ENCODE measurements around the gene PATE3. TPM values are rescaled to one million over a fixed set of nuclear protein-coding genes. Genes with fewer than 3 reads are reported as not detected.

Gene PATE3
- total RNA-seq, 1 donor from 2014 or later: not detected

GRCh38 chr11:125770583-125770982, 17.3 kb upstream of the PATE3 start:
- Histone ChIP-seq H3K9me3 (replicated peaks) (no peaks in the 10 kb centered on the region), H3K4me3 (no peak overlapping the region), H3K36me3 (no peaks in the 10 kb centered on the region), H3K27ac (replicated peaks) (no peak overlapping the region), H3K4me1 (peaks cover 4% of the 10 kb centered on the region), H3K27me3 (ENCODE audit: low read depth) (no peaks in the 10 kb centered on the region)
- no peak for TF ChIP-seq CTCF (IDR thresholded peaks at IDR 0.05; ENCODE audit: borderline replicate concordance)
- no peak for DNase-seq
- intact Hi-C loops (cut with micrococcal nuclease): no loop called here

- no peak overlapping the region for H3K4me3 ChIP-seq
- no peaks in the 10 kb centered on the region for H3K27me3 ChIP-seq (ENCODE audit: low read depth)
- H3K27ac ChIP-seq (replicated peaks): no peak overlapping the region
- no peak for TF ChIP-seq CTCF (IDR thresholded peaks at IDR 0.05; ENCODE audit: borderline replicate concordance)
- peaks cover 4% of the 10 kb centered on the region for H3K4me1 ChIP-seq
- intact Hi-C loops (cut with micrococcal nuclease): no loop called here
- no peaks in the 10 kb centered on the region for H3K36me3 ChIP-seq
- DNase-seq: no peak
- no peaks in the 10 kb centered on the region for H3K9me3 ChIP-seq (replicated peaks)
These were observed 15.0 kb upstream of the PATE3 start for GRCh38 chr11:125772834-125773505.

- no peak for TF ChIP-seq CTCF (IDR thresholded peaks at IDR 0.05; ENCODE audit: borderline replicate concordance)
- H3K27ac ChIP-seq (replicated peaks): no peak overlapping the region
- intact Hi-C loops (cut with micrococcal nuclease): no loop called here
- no peak overlapping the region for H3K4me3 ChIP-seq
- peaks cover 4% of the 10 kb centered on the region for H3K4me1 ChIP-seq
- no peak for DNase-seq
- H3K36me3 ChIP-seq: no peaks in the 10 kb centered on the region
- no peaks in the 10 kb centered on the region for H3K9me3 ChIP-seq (replicated peaks)
- no peaks in the 10 kb centered on the region for H3K27me3 ChIP-seq (ENCODE audit: low read depth)
These were observed 14.4 kb upstream of the PATE3 start for GRCh38 chr11:125773516-125773915.

- Histone ChIP-seq H3K36me3 (no peaks in the 10 kb centered on the region), H3K27ac (replicated peaks) (no peak overlapping the region), H3K9me3 (replicated peaks) (no peaks in the 10 kb centered on the region), H3K4me1 (peaks cover 4% of the 10 kb centered on the region), H3K4me3 (no peak overlapping the region), H3K27me3 (ENCODE audit: low read depth) (no peaks in the 10 kb centered on the region)
- intact Hi-C loops (cut with micrococcal nuclease): no loop called here
- TF ChIP-seq CTCF (IDR thresholded peaks at IDR 0.05; ENCODE audit: borderline replicate concordance): no peak
- DNase-seq: no peak
These were observed 10.6 kb upstream of the PATE3 start for GRCh38 chr11:125777309-125777708.

GRCh38 chr11:125778728-125779127, 9.2 kb upstream of the PATE3 start, which contains the start of gene PATE2:
Gene PATE2 (minus strand): TSS chr11:125778828. CDS start chr11:125778773, 55 bp downstream.
- intact Hi-C loops (cut with micrococcal nuclease): no loop called here
- Histone ChIP-seq H3K9me3 (replicated peaks) (no peaks in the 10 kb centered on the region), H3K27me3 (ENCODE audit: low read depth) (no peaks in the 10 kb centered on the region), H3K27ac (replicated peaks) (no peak within 1 kb of the TSS), H3K4me1 (no peaks in the 10 kb centered on the region), H3K4me3 (no peak within 1 kb of the TSS), H3K36me3 (no peaks in the 10 kb centered on the region)
- DNase-seq: no peak
- TF ChIP-seq CTCF (IDR thresholded peaks at IDR 0.05; ENCODE audit: borderline replicate concordance): no peak

Data from left ventricle myocardium inferior (tissue), 1 donor.